Measurements from ENCODE around the gene ANG.
"Not testable (repeated sequence)": the region's sequence is repeated elsewhere in the genome, so short reads cannot be mapped to it uniquely, and the experiment has no call there.

ANG gene

GRCh38 chr14:20698018-20698329 is 9.4 kb downstream of the ANG start:
- H3K4me3 ChIP-seq (ENCODE audit: low read depth, low read length) = no peak overlapping the region

DNA sequence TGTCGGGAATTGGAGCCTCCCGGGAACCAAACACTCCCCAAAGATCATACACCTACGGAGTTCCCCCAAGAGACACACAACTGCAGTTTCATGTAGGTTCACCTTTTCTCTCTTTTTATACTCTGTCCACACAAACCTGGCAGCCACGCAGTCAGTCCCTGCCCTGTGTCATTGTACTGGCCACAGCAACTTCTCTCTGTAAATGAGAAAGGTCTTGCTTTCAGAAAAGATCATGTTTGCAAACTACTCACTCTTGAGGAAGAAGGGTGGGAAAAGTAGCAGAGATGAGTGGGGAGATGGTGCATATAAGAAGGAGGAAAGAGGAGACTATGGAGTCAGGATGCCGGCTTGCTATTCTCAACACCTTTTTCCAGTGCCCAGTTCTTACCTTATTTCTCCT is 10.4 kb downstream of the ANG start:
- no peak overlapping the region for H3K4me3 ChIP-seq (ENCODE audit: low read depth, low read length)

GRCh38 chr14:20699931-20700330 is 11.4 kb downstream of the ANG start:
- no peak overlapping the region for H3K4me3 ChIP-seq (ENCODE audit: low read depth, low read length)

- not testable (repeated sequence) for H3K4me3 ChIP-seq (ENCODE audit: low read depth, low read length)
Observed at GRCh38 chr14:20700965-20701364, 12.4 kb downstream of the ANG start.

DNA sequence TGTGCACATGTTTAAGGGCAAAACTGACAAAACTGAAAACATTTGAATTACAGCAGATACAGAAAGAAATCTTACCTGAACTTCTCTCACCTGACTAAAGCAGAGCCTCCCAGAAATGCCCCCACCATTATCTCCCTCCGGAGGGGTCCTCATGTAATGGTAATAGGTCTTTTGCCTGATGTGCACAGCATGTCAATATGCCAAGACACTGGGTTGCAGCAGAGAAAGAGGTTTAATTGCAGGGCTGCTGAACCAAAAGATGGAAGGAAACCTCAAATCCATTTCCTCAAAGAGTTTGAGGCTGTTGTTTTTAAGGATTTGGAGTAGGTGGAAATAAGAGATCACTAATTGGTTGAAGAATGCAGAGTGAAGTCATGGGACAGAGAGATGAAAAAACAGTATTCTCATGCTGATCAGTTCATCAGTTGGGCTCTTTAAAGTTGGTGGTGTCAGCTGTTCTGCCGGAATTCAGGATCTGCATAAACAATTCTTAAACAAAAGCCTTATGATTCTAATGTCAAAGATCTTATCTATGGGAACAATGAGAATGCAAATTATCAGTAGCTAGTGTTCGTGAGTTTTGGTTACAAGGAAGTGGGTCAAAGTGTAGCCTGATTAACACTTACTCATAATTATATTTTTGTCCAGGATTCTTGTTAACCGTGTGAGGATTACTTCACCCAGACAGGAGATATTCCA is 18.2 kb downstream of the ANG start:
- H3K4me3 ChIP-seq (ENCODE audit: low read depth, low read length) = no peak overlapping the region

DNA sequence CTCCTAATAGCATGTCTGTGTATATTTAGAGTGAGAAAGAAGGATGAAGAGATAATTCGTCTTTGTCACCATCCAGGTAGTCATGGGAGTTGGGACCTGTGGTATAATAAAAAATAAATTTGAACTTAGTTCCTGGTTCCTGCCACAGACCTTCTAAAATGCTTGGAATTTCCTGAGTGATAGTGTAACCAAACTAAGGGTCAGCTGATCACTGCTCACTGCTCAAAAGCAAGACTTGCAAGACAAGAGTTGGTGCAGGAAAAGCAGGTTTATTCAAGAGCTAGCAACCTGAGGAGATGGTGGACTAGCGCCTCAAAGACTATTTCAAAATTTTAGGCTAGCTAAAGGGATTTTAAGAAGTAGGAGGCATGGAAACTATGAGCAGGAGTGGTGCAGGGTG is 19.1 kb downstream of the ANG start:
- no peak overlapping the region for H3K4me3 ChIP-seq (ENCODE audit: low read depth, low read length)

DNA sequence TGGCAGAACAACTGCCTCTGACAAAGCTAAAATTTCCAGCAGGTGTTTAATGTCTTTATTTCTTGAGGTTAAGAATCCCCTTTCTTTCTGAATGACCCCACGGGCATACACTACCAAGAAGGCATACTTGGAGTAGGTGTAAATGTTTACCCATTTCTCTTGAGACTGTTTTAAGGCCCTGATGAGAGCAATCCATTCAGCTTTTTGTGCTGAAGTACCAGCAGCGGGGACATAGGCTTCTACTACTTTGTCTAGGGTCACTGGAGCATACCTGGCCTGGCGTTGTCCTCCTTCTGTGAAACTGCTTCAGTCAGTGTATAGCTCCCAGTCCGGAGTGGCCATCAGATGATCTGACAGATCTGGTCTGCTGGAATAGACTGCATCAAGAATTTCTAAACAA is 22.7 kb downstream of the ANG start:
- H3K4me3 ChIP-seq (ENCODE audit: low read depth, low read length) = no peak overlapping the region

DNA sequence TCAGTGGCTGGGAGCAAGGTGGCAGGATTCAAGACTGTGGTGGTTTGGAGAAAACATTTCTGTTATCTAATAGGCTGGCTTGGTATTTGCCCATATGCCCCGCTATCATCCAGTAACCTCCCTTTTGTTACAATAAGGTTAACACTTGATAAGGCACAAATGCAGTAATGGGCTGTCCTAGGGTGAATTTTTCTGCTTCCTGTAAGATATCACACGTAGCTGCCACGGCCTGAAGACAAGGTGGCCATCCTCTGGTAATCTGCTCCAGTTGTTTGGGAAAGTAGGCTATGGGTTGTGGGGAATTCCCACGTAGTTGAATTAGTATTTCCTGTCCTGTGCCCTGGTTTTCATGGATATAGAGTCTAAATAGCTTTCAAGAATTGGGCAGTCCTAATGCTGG is 23.1 kb downstream of the ANG start:
- no peak overlapping the region for H3K4me3 ChIP-seq (ENCODE audit: low read depth, low read length)

DNA sequence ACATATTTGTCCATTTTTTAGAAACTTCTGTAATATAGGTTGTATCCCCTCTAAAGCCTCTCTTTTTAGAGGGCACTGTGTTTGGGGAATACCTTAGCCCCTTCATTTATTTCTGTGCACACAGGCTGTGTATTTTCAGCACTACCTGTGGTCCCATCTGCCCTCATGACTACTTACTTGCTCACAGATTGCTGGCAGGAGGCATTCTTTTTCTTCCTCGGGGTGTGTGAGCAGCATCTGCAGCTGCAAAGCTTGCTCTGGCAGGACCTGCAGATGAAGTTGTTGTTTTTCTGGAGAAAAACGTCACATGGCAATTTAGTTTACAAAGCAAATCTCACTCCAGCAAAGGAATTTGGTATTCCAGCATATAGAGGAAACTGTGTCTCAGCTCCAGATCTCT is 24.3 kb downstream of the ANG start:
- no peak overlapping the region for H3K4me3 ChIP-seq (ENCODE audit: low read depth, low read length)

- no peak overlapping the region for H3K4me3 ChIP-seq (ENCODE audit: low read depth, low read length)
Observed at GRCh38 chr14:20714593-20715250, 26.2 kb downstream of the ANG start.

- H3K4me3 ChIP-seq (ENCODE audit: low read depth, low read length) = no peak overlapping the region
Observed at GRCh38 chr14:20719777-20720176, 31.2 kb downstream of the ANG start.

GRCh38 chr14:20720741-20721140 is 32.2 kb downstream of the ANG start:
- H3K4me3 ChIP-seq (ENCODE audit: low read depth, low read length) = no peak overlapping the region

- H3K4me3 ChIP-seq (ENCODE audit: low read depth, low read length) = no peak overlapping the region
Observed at GRCh38 chr14:20722016-20722415, 33.5 kb downstream of the ANG start.

DNA sequence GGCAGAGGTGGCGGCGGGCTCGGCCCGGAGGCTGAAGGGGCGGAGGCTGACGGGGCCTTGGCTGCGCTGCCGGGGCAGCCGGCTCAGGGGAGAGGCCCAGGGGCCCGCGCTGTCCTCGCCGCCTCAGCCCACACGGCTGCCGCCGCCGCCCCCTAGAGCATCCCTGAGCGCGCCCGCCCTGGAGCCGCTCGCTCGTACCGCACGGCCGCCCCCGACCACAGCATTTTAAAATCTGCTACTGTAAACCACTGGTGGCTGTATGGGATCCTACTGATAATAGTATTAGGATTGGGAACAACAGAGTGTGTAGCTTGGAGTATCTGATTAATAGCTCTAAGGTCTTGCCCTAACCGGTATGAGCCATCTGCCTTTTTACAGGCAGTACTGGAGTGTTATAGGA is 34.9 kb downstream of the ANG start:
- no peak overlapping the region for H3K4me3 ChIP-seq (ENCODE audit: low read depth, low read length)

DNA sequence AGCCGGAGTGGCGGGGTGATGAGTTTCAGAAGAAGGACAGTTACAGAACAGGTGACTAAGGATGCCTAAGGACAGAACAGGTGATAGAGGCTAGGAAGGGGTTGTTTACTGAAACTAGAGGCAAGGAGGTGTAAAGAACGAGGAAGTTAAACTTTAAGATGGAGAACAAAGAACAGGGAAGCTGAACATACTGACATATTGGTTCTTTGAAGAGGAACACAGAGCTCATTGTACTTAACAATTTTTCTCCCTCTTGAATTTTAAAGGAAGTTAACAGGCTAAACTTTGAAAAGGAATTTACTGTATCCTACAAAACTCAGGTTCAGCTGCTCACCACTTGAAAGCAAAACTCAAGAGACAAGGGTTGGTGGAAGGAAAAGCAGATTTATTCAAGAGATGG is 37.6 kb downstream of the ANG start:
- H3K4me3 ChIP-seq (ENCODE audit: low read depth, low read length) = not testable (repeated sequence)

GRCh38 chr14:20726531-20726930 is 38.0 kb downstream of the ANG start:
- H3K4me3 ChIP-seq (ENCODE audit: low read depth, low read length) = no peak overlapping the region

DNA sequence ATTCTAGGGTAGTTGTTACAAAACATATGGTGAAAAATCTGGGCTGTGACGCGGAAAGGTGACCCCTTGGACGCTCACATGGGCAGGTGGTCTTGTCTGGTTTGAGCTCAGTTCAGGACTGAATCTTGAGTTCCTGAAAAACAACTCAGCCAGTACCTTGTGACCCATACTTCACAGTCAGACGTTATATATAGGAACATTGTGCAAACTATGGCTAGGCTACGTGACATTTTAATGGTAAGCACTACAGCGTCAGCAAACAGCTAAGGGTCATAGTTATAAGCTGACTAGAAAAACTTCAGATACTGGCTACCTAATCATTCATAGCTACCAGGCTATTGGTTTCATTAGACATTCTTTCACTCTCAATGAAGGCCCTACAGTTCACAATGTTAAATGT is 42.3 kb downstream of the ANG start:
- no peak overlapping the region for H3K4me3 ChIP-seq (ENCODE audit: low read depth, low read length)

DNA sequence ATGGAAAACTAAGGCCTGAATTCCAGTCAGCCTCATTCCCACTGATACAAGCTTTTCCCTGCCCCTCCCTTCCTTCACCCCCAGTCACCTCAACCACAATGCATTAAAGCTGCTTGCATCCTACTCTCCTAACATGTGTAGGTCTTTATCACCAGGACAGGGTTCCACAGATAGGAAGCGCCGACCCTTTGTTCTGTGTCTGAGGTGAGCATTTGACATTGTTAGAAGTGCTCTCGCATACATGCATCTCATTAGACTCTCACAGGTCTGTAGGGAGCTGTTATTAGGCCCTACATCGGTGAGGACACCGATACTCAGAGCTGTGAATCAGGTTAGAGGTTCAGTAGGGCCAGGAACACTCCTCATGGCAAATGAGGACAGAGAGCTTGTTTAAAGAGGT is 43.9 kb downstream of the ANG start:
- H3K4me3 ChIP-seq (ENCODE audit: low read depth, low read length) = no peak overlapping the region

GRCh38 chr14:20732979-20733635 is 44.5 kb downstream of the ANG start:
- H3K4me3 ChIP-seq (ENCODE audit: low read depth, low read length) = no peak overlapping the region

DNA sequence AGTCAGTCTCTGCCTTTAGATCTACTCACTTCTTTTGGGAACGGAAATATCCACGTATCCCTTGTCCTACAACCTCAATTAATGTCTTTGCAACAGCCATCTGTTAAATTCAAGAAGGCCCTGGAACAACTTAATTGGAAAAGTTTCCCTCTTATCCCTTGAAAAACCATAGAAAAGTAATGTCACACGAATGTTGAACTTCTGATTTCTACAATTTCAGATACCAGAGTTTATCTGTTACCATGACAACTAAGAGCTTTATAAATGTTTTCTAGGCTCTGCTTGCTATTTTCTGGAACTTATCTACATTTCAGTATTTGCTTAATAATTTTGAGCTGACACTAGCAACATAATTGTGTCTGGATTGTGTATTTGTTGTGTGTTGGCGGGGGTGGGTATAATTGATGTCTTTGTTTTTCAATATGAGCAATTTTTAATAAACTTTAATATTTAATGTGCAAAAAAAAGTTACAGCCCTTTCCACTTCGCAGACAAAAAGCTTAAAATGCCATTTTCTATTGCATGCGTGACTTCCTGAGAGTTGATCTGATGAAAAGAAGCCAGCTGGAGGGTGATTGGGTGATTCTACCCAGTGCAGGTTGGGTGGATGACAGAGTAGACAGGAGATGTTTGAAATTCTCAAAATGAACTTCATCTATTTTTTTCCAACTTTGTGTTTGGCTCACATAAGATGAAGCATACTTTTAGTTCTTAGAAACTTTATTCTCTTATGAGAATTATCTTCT is 45.3 kb downstream of the ANG start:
- H3K4me3 ChIP-seq (ENCODE audit: low read depth, low read length) = no peak overlapping the region

DNA sequence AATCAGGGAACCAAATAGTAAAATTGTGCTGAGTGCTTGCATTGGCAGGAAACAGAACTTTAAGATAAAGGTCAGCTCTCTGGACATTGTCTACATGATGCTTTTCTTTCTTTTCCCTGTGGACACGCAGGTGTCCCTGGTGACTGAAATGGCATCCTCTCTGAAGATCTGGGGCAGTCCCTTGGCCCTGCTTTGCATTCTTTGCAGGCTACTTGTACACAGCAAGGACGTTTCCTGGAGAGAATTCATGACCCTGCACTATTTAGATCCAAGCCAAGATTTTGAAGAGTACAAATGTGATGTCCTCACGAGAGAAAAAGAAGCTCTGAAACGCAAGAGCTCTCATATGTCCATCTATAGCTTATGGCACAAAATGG is 45.9 kb downstream of the ANG start:
- no peak overlapping the region for H3K4me3 ChIP-seq (ENCODE audit: low read depth, low read length)

GRCh38 chr14:20738292-20738691 is 49.7 kb downstream of the ANG start:
- H3K4me3 ChIP-seq (ENCODE audit: low read depth, low read length) = not testable (repeated sequence)

All from iPS-11a (cell line).